Fibroblast of lung (primary cell): Measurements from ENCODE around the gene OR2AG2. TPM values are rescaled to one million over a fixed set of nuclear protein-coding genes. Genes with fewer than 3 reads are reported as not detected.

Experiments used
- DNase-seq, 2 donors: peaks; one replicate each; pipeline versions ENCODE4 v3.0.0 to v3.0.0-alpha.2; 2010; ENCODE audit warnings: low read depth in 2 of 2
- H2AFZ ChIP-seq: 2 replicates; pipeline ENCODE4 v1.5.1; 2012; ENCODE audit warnings: low read length, control low read depth, inconsistent platforms
- H3K27ac ChIP-seq: 2 replicates; pipeline ENCODE4 v1.5.1; 2011; ENCODE audit warnings: low read length, control low read depth; ENCODE audit not compliant: insufficient read depth
- H3K27me3 ChIP-seq: 2 replicates; pipeline ENCODE4 v1.5.1; 2011; ENCODE audit warnings: mild to moderate bottlenecking, low read length; ENCODE audit not compliant: control insufficient read depth, insufficient read depth
- H3K36me3 ChIP-seq: 2 replicates; pipeline ENCODE4 v1.5.1; 2011; ENCODE audit warnings: low read length; ENCODE audit not compliant: control insufficient read depth, insufficient read depth
- H3K4me1 ChIP-seq: 2 replicates; pipeline ENCODE4 v1.5.1; 2011; ENCODE audit warnings: low read length; ENCODE audit not compliant: control insufficient read depth, insufficient read depth; ENCODE audit errors: extremely low read depth
- H3K4me2 ChIP-seq: 2 replicates; pipeline ENCODE4 v1.5.1; 2011; ENCODE audit warnings: low read length, control low read depth; ENCODE audit not compliant: insufficient read depth; ENCODE audit errors: extremely low read depth
- H3K4me3 ChIP-seq, 4 experiments: fragments of 200-600 bp in 1 of 4; sonication (generic) in 1 of 4; replicated peaks in 1 of 4; 2 replicates each; pipeline ENCODE4 v1.5.1; 2011 to 2016; ENCODE audit warnings: low read length in 4 of 4, low read depth in 3 of 4, mild to moderate bottlenecking in 3 of 4, control low read depth in 2 of 4, inconsistent platforms in 1 of 4, mixed read lengths in 1 of 4; ENCODE audit not compliant: insufficient read depth in 1 of 4; ENCODE audit errors: control extremely low read depth in 1 of 4
- H3K79me2 ChIP-seq: 2 replicates; pipeline ENCODE4 v1.5.1; 2012; ENCODE audit warnings: mild to moderate bottlenecking, low read length, inconsistent platforms; ENCODE audit not compliant: control insufficient read depth, insufficient read depth
- H3K9ac ChIP-seq: 2 replicates; pipeline ENCODE4 v1.5.1; 2011; ENCODE audit warnings: mild to moderate bottlenecking, low read length, control low read depth; ENCODE audit not compliant: insufficient read depth
- H3K9me3 ChIP-seq: 2 replicates; pipeline ENCODE4 v1.5.1; 2012; ENCODE audit warnings: low read depth, low read length; ENCODE audit not compliant: control insufficient read depth, insufficient read depth
- H4K20me1 ChIP-seq: 2 replicates; pipeline ENCODE4 v1.5.1; 2011; ENCODE audit warnings: low read length; ENCODE audit not compliant: control insufficient read depth, insufficient read depth; ENCODE audit errors: extremely low read depth
- EZH2 ChIP-seq: IDR thresholded peaks from 2 replicates; pipeline ENCODE4 v1.5.1; 2012; ENCODE audit warnings: low read length, control low read depth, mild to moderate bottlenecking; ENCODE audit errors: missing control alignments
- polyA minus RNA-seq: library from RNA; depleted of rRNA, polyadenylated mRNA; stranded (reverse); fragments of >200 nt; gene quantifications from 2 replicates; pipeline ENCODE4 v1.2.3, GENCODE V29; 2011; ENCODE audit warnings: low replicate concordance
- polyA plus RNA-seq, 2 donors: library from polyadenylated mRNA; depleted of rRNA in 1 of 2; stranded (reverse) in 1 of 2; unstranded in 1 of 2; fragments of >200 nt; gene quantifications; 2 replicates each; pipeline ENCODE4 v1.2.1, GENCODE V29; 2011 to 2012; ENCODE audit warnings: missing spikeins in 1 of 2
- total RNA-seq: library from RNA; depleted of rRNA; stranded (reverse); fragments of >200 nt; gene quantifications from 2 replicates; pipeline ENCODE4 v1.2.1, GENCODE V29; 2014
- TF ChIP-seq, protein P1 (sequence below), 2 donors: IDR thresholded peaks in 1 of 2; conservative IDR thresholded peaks in 1 of 2; 1 replicate in 1 of 2; 2 replicates in 1 of 2; pipeline ENCODE4 v1.5.1; 2011 to 2012; ENCODE audit warnings: low read length in 2 of 2, control low read depth in 1 of 2, inconsistent platforms in 1 of 2, low read depth in 1 of 2, mild to moderate bottlenecking in 1 of 2

The OR2AG2 gene, protein sequence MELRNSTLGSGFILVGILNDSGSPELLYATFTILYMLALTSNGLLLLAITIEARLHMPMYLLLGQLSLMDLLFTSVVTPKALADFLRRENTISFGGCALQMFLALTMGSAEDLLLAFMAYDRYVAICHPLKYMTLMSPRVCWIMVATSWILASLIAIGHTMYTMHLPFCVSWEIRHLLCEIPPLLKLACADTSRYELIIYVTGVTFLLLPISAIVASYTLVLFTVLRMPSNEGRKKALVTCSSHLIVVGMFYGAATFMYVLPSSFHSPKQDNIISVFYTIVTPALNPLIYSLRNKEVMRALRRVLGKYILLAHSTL
- total RNA-seq (under 0.01 TPM in 2 replicates), polyA plus RNA-seq (0.03 and 0.26 TPM in 2 replicates), polyA minus RNA-seq (not detected in 2 replicates)
- polyA plus RNA-seq (2012): 0.05 TPM in 1 of 2 replicates, not detected in the other

DNA sequence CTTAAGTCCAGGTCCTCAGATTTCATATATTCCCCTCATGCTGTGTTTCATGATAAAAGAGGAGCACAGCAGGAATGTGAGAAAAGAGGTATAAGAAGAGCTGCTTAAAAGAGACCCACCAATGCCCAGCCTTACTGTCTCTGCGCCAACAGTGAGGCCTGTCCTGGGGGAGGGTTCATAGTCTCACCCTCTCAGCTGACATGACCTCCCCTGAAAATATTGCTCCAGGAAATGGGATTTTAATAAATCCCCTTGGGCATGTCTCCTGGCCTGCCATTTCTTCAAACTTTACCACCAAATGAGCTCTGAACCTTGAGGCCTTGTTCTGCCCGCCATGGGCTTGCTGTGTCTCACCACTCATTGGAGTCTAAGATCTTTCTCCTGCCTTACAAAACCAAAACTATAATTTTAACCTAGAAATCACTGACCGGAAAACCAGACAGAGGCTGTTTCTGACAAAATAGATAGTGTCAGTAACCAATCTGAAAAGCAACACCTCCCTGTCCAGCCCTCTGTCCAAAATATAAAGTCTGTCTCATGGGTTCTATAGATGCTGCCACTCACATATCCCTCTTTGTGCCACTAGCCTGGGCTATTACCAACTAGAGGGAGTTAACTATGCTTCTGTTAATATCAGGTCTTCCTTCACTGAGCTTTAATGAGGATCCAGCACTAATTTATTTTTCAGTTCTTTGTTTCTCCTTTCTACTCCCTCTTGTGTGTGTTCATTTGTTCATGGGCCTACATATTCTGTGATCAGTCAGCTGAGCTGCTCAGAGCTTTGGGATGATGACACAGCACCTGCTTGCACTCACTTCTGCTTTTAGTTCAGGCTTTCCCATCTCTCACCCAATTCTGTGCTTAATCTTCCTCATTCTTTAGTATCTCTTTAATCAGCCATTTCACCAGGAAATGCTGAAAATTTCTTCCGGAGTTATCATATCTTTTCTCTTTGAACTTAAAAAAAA lies at the start of gene OR2AG2:
OR2AG2 (minus strand) TSS at position 51 of the 968 bp plus-strand sequence. CDS start 3,019 bp downstream, outside the sequence.
- H2AFZ ChIP-seq: no peak within 1 kb of the TSS
- no peak for DNase-seq
- TF ChIP-seq, protein P1, sequence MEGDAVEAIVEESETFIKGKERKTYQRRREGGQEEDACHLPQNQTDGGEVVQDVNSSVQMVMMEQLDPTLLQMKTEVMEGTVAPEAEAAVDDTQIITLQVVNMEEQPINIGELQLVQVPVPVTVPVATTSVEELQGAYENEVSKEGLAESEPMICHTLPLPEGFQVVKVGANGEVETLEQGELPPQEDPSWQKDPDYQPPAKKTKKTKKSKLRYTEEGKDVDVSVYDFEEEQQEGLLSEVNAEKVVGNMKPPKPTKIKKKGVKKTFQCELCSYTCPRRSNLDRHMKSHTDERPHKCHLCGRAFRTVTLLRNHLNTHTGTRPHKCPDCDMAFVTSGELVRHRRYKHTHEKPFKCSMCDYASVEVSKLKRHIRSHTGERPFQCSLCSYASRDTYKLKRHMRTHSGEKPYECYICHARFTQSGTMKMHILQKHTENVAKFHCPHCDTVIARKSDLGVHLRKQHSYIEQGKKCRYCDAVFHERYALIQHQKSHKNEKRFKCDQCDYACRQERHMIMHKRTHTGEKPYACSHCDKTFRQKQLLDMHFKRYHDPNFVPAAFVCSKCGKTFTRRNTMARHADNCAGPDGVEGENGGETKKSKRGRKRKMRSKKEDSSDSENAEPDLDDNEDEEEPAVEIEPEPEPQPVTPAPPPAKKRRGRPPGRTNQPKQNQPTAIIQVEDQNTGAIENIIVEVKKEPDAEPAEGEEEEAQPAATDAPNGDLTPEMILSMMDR (conservative IDR thresholded peaks at IDR 0.05 in 1 of 2, IDR thresholded peaks at IDR 0.05 in 1 of 2; ENCODE audit: low read depth in 1 of 2, low read length in 2 of 2): no peak
- TF ChIP-seq EZH2: no peak

DNA sequence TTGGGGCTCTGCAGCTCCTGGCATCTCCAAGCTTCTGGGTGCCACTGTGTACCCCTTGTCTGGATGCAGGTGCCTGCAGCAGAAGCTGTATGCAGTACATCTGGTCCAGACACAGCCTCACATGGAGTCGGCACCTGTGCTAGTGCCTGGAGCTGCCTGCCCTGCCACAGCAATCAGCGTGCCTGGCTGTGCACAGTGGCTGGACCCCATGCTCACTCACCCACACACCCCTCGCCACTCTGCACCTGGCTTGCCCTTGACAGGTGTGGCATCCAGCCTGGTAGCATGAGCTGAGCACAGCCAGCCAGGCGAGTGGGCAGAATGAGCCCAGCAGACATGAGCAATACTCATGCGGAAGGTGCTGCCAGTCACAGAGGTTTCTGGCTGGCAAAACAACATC lies 47.2 kb upstream of the OR2AG2 start:
- TF ChIP-seq, protein P1 (conservative IDR thresholded peaks at IDR 0.05 in 1 of 2, IDR thresholded peaks at IDR 0.05 in 1 of 2; ENCODE audit: low read depth in 1 of 2, low read length in 2 of 2): no peak
- TF ChIP-seq EZH2: no peak
- Histone ChIP-seq H3K4me1 (no peaks in the 10 kb centered on the region), H3K27me3 (no peaks in the 10 kb centered on the region), H2AFZ (no peak overlapping the region), H3K9me3 (no peaks in the 10 kb centered on the region), H3K4me2 (no peak overlapping the region), H3K27ac (no peak overlapping the region), H3K36me3 (no peaks in the 10 kb centered on the region), H4K20me1 (no peaks in the 10 kb centered on the region), H3K79me2 (no peaks in the 10 kb centered on the region), H3K9ac (no peak overlapping the region), H3K4me3 (no peak overlapping the region)
- DNase-seq: no peak

More for the DNA sequence above, at the start of gene OR2AG2:
- H3K9me3 ChIP-seq: no peaks in the 10 kb centered on the region
- no peaks in the 10 kb centered on the region for H3K36me3 ChIP-seq
- H4K20me1 ChIP-seq: no peaks in the 10 kb centered on the region
- H3K4me1 ChIP-seq: no peaks in the 10 kb centered on the region
- H3K4me3 ChIP-seq: no peak within 1 kb of the TSS
- no peaks in the 10 kb centered on the region for H3K27me3 ChIP-seq
- no peaks in the 10 kb centered on the region for H3K79me2 ChIP-seq
- no peak within 1 kb of the TSS for H3K9ac ChIP-seq
- H3K27ac ChIP-seq: no peak within 1 kb of the TSS
- H3K4me2 ChIP-seq: no peak within 1 kb of the TSS

DNA sequence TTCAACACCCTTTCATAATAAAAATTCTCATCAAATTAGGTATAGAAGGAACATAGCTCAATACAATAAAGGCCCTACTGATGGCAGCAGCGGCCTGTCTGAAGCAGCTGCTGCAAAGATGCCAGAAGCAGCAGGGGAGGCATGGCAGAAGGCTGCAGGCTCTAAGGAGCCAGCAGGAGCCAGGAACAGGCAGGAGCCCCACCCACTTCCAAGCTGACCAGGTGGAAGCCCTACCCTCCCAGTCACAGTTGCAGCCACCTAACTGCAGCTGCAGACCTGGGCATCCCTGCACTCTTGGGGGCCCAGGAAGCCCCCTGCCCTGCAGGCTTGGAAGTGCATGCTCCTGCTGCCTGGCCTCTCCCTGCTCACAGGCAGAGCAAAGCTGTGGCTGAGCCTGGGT lies 45.9 kb upstream of the OR2AG2 start:
- H3K27ac ChIP-seq: no peak overlapping the region
- no peaks in the 10 kb centered on the region for H4K20me1 ChIP-seq
- H3K79me2 ChIP-seq: no peaks in the 10 kb centered on the region
- no peak overlapping the region for H3K4me2 ChIP-seq
- H3K36me3 ChIP-seq: no peaks in the 10 kb centered on the region
- no peaks in the 10 kb centered on the region for H3K4me1 ChIP-seq
- TF ChIP-seq EZH2: no peak
- TF ChIP-seq, protein P1 (conservative IDR thresholded peaks at IDR 0.05 in 1 of 2, IDR thresholded peaks at IDR 0.05 in 1 of 2; ENCODE audit: low read depth in 1 of 2, low read length in 2 of 2): no peak
- H3K9me3 ChIP-seq: no peaks in the 10 kb centered on the region
- H3K27me3 ChIP-seq: no peaks in the 10 kb centered on the region
- no peak overlapping the region for H3K9ac ChIP-seq
- no peak overlapping the region for H3K4me3 ChIP-seq
- H2AFZ ChIP-seq: no peak overlapping the region
- DNase-seq: no peak
